ENCODE data around the gene KIF11.

- TF ChIP-seq CTCF (conservative IDR thresholded peaks at IDR 0.05; ENCODE audit: low read depth in 2 of 2) = no peak
- TF ChIP-seq ETS1 (IDR thresholded peaks at IDR 0.05) = no peak
Measured at GRCh38 chr10:92573091-92573797, 19.7 kb upstream of the KIF11 start.

All from GM23338 (cell line).